Dendritic cell treated with granulocyte-macrophage colony-stimulating factor and Interleukin-4, amounts not matched to agents 40 ng/mL and 50 ng/mL, for 4 days (primary cell): ENCODE measurements around the gene HIRIP3.

Experiments used
- H3K27ac Mint-ChIP-seq: one replicate; pipeline ENCODE4 v1.8.0; 2022; ENCODE audit warnings: mild to moderate bottlenecking, mixed read lengths
- H3K27me3 Mint-ChIP-seq: one replicate; pipeline ENCODE4 v1.8.0; 2022; ENCODE audit warnings: mild to moderate bottlenecking, mixed read lengths
- H3K36me3 Mint-ChIP-seq: one replicate; pipeline ENCODE4 v1.8.0; 2022; ENCODE audit warnings: low read depth, mixed read lengths
- H3K4me1 Mint-ChIP-seq: one replicate; pipeline ENCODE4 v1.8.0; 2022; ENCODE audit warnings: low read depth, mixed read lengths
- H3K4me3 Mint-ChIP-seq: one replicate; pipeline ENCODE4 v1.8.0; 2022; ENCODE audit warnings: mild to moderate bottlenecking, moderate library complexity, mixed read lengths
- H3K9me3 Mint-ChIP-seq: one replicate; pipeline ENCODE4 v1.8.0; 2022; ENCODE audit warnings: mixed read lengths
- intact Hi-C: fragments of 100-400 bp; cut with micrococcal nuclease; formaldehyde crosslinking; loops from one replicate; pipeline ENCODE4 v1.15.0; 2022

HIRIP3 gene

DNA sequence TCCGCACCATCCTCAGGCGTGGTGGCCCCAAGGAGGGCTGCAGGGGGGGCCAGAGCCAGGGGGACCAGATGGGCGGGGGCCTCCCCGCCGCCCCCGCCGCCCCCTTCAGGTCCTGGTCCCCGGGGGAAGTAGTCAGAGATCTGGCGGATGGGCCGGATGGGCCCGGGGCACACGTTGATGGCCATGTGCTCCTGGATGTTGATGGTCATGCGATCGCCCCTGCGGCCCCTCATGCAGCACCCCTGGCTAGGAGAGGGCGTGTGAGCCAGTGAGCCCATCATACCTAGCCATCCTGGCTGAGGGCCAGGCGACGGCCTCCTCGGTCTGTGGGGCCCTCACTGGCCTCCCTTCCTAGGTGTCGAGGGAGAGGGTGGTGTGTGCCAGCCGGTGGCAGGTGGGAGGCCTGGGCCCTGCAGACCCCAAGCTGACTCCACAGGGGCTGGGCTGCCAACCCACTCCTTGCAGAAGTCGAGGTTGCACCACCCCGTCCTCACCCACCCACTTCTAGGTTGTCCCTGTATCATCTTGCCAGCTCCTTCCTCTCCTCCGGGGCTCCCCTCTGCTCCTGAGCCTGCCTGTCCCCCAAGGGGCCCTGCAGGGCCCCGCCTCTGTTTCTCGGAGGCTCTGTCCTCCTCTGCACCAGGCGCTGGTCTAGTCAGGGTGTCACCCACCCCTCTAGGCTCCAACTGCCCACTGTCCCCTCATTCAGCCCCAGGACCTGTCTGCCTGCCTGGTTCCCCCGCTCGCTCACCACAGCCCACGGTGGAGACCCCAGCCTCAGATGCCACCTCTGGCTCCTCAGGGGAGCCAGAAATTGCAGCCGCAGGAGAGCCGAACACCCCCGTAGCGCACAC is 14.8 kb upstream of the HIRIP3 start:
- intact Hi-C loops, result loop anchor here (10.0 kb wide), 1 partner anchor 95 kb away; no protein-coding TSS in a partner anchor

GRCh38 chr16:30009085-30009862 is 13.9 kb upstream of the HIRIP3 start:
- H3K4me1 Mint-ChIP-seq, result peaks cover 15% of the 10 kb centered on the region
- H3K4me3 Mint-ChIP-seq, result no peak overlapping the region
- peaks cover 10% of the 10 kb centered on the region for H3K36me3 Mint-ChIP-seq
- H3K27me3 Mint-ChIP-seq, result peaks cover 58% of the 10 kb centered on the region
- intact Hi-C loops, result loop anchor here (10.0 kb wide), 1 partner anchor 94 kb away; no protein-coding TSS in a partner anchor
- H3K9me3 Mint-ChIP-seq, result no peaks in the 10 kb centered on the region
- no peak overlapping the region for H3K27ac Mint-ChIP-seq

More for the DNA sequence above, 14.8 kb upstream of the HIRIP3 start:
- H3K27ac Mint-ChIP-seq, result no peak overlapping the region
- H3K4me3 Mint-ChIP-seq, result peak overlapping the region; percentile 52
- H3K27me3 Mint-ChIP-seq, result peaks cover 62% of the 10 kb centered on the region
- peaks cover 6% of the 10 kb centered on the region for H3K36me3 Mint-ChIP-seq
- H3K9me3 Mint-ChIP-seq, result no peaks in the 10 kb centered on the region
- peaks cover 15% of the 10 kb centered on the region for H3K4me1 Mint-ChIP-seq

- peaks cover 46% of the 10 kb centered on the region for H3K27me3 Mint-ChIP-seq
- H3K9me3 Mint-ChIP-seq, result no peaks in the 10 kb centered on the region
- intact Hi-C loops, result loop anchor here (10.0 kb wide), 1 partner anchor 93 kb away; no protein-coding TSS in a partner anchor
- no peak overlapping the region for H3K27ac Mint-ChIP-seq
- no peak overlapping the region for H3K4me3 Mint-ChIP-seq
- H3K36me3 Mint-ChIP-seq, result peaks cover 28% of the 10 kb centered on the region
- H3K4me1 Mint-ChIP-seq, result peaks cover 15% of the 10 kb centered on the region
These were observed 12.0 kb upstream of the HIRIP3 start for GRCh38 chr16:30007378-30007895.

DNA sequence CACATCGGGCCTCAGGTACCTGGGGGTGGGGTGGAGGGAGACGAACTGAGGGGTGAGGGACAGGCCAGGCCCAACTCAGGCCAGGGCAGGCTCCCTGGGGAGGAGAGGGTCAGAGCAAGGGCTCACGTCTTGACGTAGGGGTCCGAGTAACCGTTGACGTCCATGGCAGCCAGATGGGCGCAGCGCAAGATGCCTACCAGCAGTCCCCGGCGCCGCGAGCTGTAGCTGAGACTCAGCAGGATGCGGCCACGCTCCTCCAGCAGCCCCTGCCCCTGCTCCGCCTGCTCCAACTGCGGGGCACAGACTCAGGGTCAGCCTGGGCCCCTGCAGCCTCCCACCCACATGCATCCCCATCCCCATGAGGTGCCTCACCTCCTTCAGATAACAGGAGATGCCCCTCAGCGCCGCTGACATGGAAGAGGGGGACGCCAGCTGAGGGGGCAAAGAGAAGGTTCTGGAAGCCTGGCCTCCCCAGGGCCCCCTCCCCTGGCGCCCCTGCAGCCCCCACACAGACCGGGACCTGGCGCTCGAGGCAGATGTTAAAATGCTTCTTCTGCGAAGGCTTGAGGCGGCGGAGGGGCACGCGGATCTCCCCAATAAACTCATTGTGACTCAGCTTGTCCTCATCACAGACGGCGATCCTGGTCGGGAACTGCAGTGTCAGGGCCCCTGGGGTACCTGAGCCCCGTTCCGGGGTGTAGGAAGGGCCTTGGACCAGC is 11.4 kb upstream of the HIRIP3 start:
- peaks cover 16% of the 10 kb centered on the region for H3K4me1 Mint-ChIP-seq
- no peak overlapping the region for H3K4me3 Mint-ChIP-seq
- peaks cover 40% of the 10 kb centered on the region for H3K27me3 Mint-ChIP-seq
- H3K36me3 Mint-ChIP-seq, result peaks cover 34% of the 10 kb centered on the region
- intact Hi-C loops, result loop anchor here (10.0 kb wide), 1 partner anchor 92 kb away; no protein-coding TSS in a partner anchor
- no peaks in the 10 kb centered on the region for H3K9me3 Mint-ChIP-seq
- H3K27ac Mint-ChIP-seq, result no peak overlapping the region

- H3K9me3 Mint-ChIP-seq, result no peaks in the 10 kb centered on the region
- H3K27me3 Mint-ChIP-seq, result peaks cover 34% of the 10 kb centered on the region
- no peak overlapping the region for H3K27ac Mint-ChIP-seq
- intact Hi-C loops, result loop anchor here (10.0 kb wide), 1 partner anchor 91 kb away; no protein-coding TSS in a partner anchor
- peaks cover 42% of the 10 kb centered on the region for H3K36me3 Mint-ChIP-seq
- no peak overlapping the region for H3K4me3 Mint-ChIP-seq
- peaks cover 11% of the 10 kb centered on the region for H3K4me1 Mint-ChIP-seq
These were observed 10.7 kb upstream of the HIRIP3 start for GRCh38 chr16:30006095-30006473.

DNA sequence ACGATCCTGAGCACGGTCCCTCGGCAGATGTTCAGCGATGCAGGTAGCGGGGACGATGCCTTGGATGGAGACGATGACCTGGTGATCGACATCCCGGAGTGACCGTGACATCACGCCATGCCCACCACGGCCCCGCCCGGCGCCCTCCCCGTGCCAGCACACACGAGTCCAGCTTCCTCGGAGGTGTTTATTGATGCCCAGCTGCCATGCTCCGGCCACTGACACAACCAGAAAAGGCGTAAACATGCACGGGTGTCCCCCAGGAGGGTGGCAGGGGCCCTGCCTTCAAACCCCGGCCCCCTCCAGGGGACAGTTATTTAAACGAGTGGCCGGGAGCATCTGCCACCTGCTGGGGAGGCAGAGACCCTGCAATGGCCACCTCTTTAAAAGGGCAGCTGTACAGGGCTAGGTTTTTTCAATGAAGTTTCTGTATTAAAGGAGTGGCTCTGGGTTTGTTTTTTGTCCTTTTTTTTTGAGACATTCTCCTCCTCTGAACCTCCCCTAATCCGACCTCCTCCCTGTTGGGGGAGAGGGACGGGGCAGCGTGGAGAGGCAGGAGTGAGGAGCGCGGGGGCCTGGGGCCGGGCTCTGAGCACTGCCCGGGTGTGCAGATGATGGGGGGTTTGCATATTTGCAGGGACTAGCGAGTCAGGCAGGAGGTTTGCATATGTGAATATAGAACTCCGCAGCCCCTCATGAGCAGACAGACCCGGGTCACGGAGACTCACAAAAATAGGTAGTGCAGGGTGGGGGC is 10.1 kb upstream of the HIRIP3 start:
- H3K27me3 Mint-ChIP-seq, result peaks cover 30% of the 10 kb centered on the region
- H3K9me3 Mint-ChIP-seq, result no peaks in the 10 kb centered on the region
- peaks cover 47% of the 10 kb centered on the region for H3K36me3 Mint-ChIP-seq
- H3K27ac Mint-ChIP-seq, result no peak overlapping the region
- no peak overlapping the region for H3K4me3 Mint-ChIP-seq
- intact Hi-C loops, result loop anchor here (10.0 kb wide), 1 partner anchor 91 kb away; no protein-coding TSS in a partner anchor
- peaks cover 9% of the 10 kb centered on the region for H3K4me1 Mint-ChIP-seq

- H3K36me3 Mint-ChIP-seq, result peaks cover 54% of the 10 kb centered on the region
- peaks cover 23% of the 10 kb centered on the region for H3K27me3 Mint-ChIP-seq
- intact Hi-C loops, result loop anchor here (10.0 kb wide), 1 partner anchor 90 kb away; no protein-coding TSS in a partner anchor
- H3K9me3 Mint-ChIP-seq, result no peaks in the 10 kb centered on the region
- H3K4me1 Mint-ChIP-seq, result peaks cover 5% of the 10 kb centered on the region
- no peak overlapping the region for H3K27ac Mint-ChIP-seq
- no peak overlapping the region for H3K4me3 Mint-ChIP-seq
These were observed 9.4 kb upstream of the HIRIP3 start for GRCh38 chr16:30004811-30005242.

DNA sequence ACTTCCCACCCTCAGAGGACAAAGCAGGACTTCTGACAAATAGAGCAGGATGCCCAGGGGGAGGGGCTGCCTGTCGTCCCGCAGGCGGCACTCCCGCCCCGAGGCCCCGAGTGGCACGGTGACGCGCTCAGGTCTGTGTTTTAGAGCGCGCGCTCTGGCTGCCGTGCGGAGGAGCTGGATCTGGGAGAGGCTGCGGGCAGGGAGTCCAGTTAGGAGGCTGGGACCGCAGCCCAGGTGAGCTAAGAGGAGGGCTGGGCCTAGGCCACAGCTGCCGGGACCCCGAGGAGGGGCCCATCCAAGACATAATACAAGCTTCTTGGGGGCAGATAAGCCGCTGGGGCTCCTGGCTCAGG is 9.0 kb upstream of the HIRIP3 start:
- H3K4me1 Mint-ChIP-seq, result peaks cover 5% of the 10 kb centered on the region
- intact Hi-C loops, result loop anchor here (10.0 kb wide), 1 partner anchor 90 kb away; no protein-coding TSS in a partner anchor
- no peak overlapping the region for H3K4me3 Mint-ChIP-seq

GRCh38 chr16:30003670-30004423 is 8.4 kb upstream of the HIRIP3 start:
- H3K4me3 Mint-ChIP-seq, result no peak overlapping the region
- H3K27me3 Mint-ChIP-seq, result peaks cover 13% of the 10 kb centered on the region
- H3K4me1 Mint-ChIP-seq, result peaks cover 5% of the 10 kb centered on the region
- intact Hi-C loops, result loop anchor here (10.0 kb wide), 1 partner anchor 89 kb away; no protein-coding TSS in a partner anchor
- no peak overlapping the region for H3K27ac Mint-ChIP-seq
- H3K36me3 Mint-ChIP-seq, result peaks cover 64% of the 10 kb centered on the region
- no peaks in the 10 kb centered on the region for H3K9me3 Mint-ChIP-seq

More for the DNA sequence above, 9.0 kb upstream of the HIRIP3 start:
- Mint-ChIP-seq H3K27ac (no peak overlapping the region), H3K27me3 (peaks cover 18% of the 10 kb centered on the region), H3K36me3 (peaks cover 59% of the 10 kb centered on the region), H3K9me3 (no peaks in the 10 kb centered on the region)

GRCh38 chr16:30002614-30003346 is 7.4 kb upstream of the HIRIP3 start:
- Mint-ChIP-seq H3K27ac (no peak overlapping the region), H3K27me3 (peaks cover 3% of the 10 kb centered on the region), H3K9me3 (no peaks in the 10 kb centered on the region), H3K4me1 (peaks cover 5% of the 10 kb centered on the region), H3K36me3 (peaks cover 75% of the 10 kb centered on the region), H3K4me3 (no peak overlapping the region)
- intact Hi-C loops, result loop anchor here (10.0 kb wide), 1 partner anchor 88 kb away; no protein-coding TSS in a partner anchor

- H3K27ac Mint-ChIP-seq, result no peak overlapping the region
- peaks cover 16% of the 10 kb centered on the region for H3K4me1 Mint-ChIP-seq
- no peaks in the 10 kb centered on the region for H3K27me3 Mint-ChIP-seq
- peaks cover 76% of the 10 kb centered on the region for H3K36me3 Mint-ChIP-seq
- H3K4me3 Mint-ChIP-seq, result no peak overlapping the region
- intact Hi-C loops, result loop anchor here (10.0 kb wide), 1 partner anchor 86 kb away; no protein-coding TSS in a partner anchor
- no peaks in the 10 kb centered on the region for H3K9me3 Mint-ChIP-seq
These were observed 5.6 kb upstream of the HIRIP3 start for GRCh38 chr16:30000735-30001631.
